Endothelial cell of umbilical vein (primary cell): ENCODE measurements around the gene LIG3. TPM values are rescaled to one million over a fixed set of nuclear protein-coding genes. Genes with fewer than 3 reads are reported as not detected.

Experiments
- BruUV-seq: library from RNA; stranded (reverse); fragments of 400-500 nt; replicated peaks from 2 replicates; lab custom pipeline; 2021; lab: Mats Ljungman, UMichigan
- CTCF ChIA-PET: fragments of 300-600, 350-600 bp; sonication (Branson Sonifier 250); formaldehyde crosslinking; loops from one replicate; lab custom pipeline; 2021; ENCODE audit warnings: antibody characterized with exemption, inconsistent platforms; lab: Charles Lee
- POLR2A ChIA-PET: fragments of 300-600, 350-600 bp; sonication (Branson Sonifier 250); formaldehyde crosslinking; loops from one replicate; lab custom pipeline; 2021; ENCODE audit warnings: antibody characterized with exemption, inconsistent platforms; lab: Charles Lee
- DNase-seq: peaks from one replicate; pipeline ENCODE4 v3.0.0-alpha.2; 2011; ENCODE audit warnings: low read depth, low spot score
- FAIRE-seq: peaks from 2 replicates; lab custom pipeline; 2011; peaks lifted over from hg19 to GRCh38; lab: Jason Lieb, UNC
- H2AFZ ChIP-seq: 2 replicates; pipeline ENCODE4 v1.6.0; 2012; ENCODE audit warnings: low read depth, low read length, control low read depth, inconsistent platforms
- H3K27ac ChIP-seq: 2 replicates; pipeline ENCODE4 v1.5.1; 2011; ENCODE audit warnings: low read depth, mild to moderate bottlenecking, control low read depth, low read length, moderate library complexity; ENCODE audit not compliant: insufficient read depth
- H3K27me3 ChIP-seq, 2 experiments: 2 replicates each; pipeline versions ENCODE4 v1.6.0 to v1.6.1; 2011; ENCODE audit warnings: low read length in 2 of 2, mixed read lengths in 1 of 2; ENCODE audit not compliant: control insufficient read depth in 2 of 2, insufficient read depth in 2 of 2
- H3K36me3 ChIP-seq, 2 experiments: 2 replicates in 1 of 2; 3 replicates in 1 of 2; pipeline ENCODE4 v1.5.1; 2011; ENCODE audit warnings: low read length in 2 of 2, mild to moderate bottlenecking in 1 of 2, moderate library complexity in 1 of 2; ENCODE audit not compliant: control insufficient read depth in 2 of 2, insufficient read depth in 2 of 2; ENCODE audit errors: extremely low read depth in 1 of 2
- H3K4me1 ChIP-seq: 3 replicates; pipeline ENCODE4 v1.5.1; 2011; ENCODE audit warnings: mild to moderate bottlenecking, low read length; ENCODE audit not compliant: control insufficient read depth, insufficient read depth; ENCODE audit errors: extremely low read depth
- H3K4me2 ChIP-seq: 2 replicates; pipeline ENCODE4 v1.6.1; 2011; ENCODE audit warnings: low read length, control low read depth, mixed read lengths; ENCODE audit not compliant: insufficient read depth
- H3K4me3 ChIP-seq, 3 experiments: fragments of 200-600 bp in 1 of 3; sonication (generic), shearing (Covaris generic) in 1 of 3; replicated peaks in 1 of 3; 2 replicates each; pipeline ENCODE4 v1.5.1; 2011 to 2016; ENCODE audit warnings: control low read depth in 3 of 3, low read length in 3 of 3, mild to moderate bottlenecking in 2 of 3, inconsistent platforms in 1 of 3, low read depth in 1 of 3, moderate library complexity in 1 of 3; ENCODE audit not compliant: insufficient read depth in 1 of 3
- H3K79me2 ChIP-seq: 2 replicates; pipeline ENCODE4 v1.6.0; 2012; ENCODE audit warnings: low read length, inconsistent platforms; ENCODE audit not compliant: control insufficient read depth, insufficient read depth
- H3K9ac ChIP-seq: replicated peaks from 2 replicates; pipeline ENCODE3; 2011; ENCODE audit warnings: low read length, control low read depth; ENCODE audit not compliant: insufficient read depth; ENCODE audit errors: extremely low read depth
- H3K9me1 ChIP-seq: replicated peaks from 3 replicates; pipeline ENCODE4 v1.6.0; 2011; ENCODE audit warnings: mild to moderate bottlenecking, low read length; ENCODE audit not compliant: control insufficient read depth, insufficient read depth; ENCODE audit errors: extremely low read depth
- H3K9me3 ChIP-seq: replicated peaks from 2 replicates; pipeline ENCODE4 v1.5.1; 2012; ENCODE audit warnings: low read length, inconsistent platforms; ENCODE audit not compliant: control insufficient read depth, insufficient read depth
- H4K20me1 ChIP-seq: replicated peaks from 2 replicates; pipeline ENCODE3; 2011; ENCODE audit warnings: mild to moderate bottlenecking, low read length; ENCODE audit not compliant: control insufficient read depth, insufficient read depth; ENCODE audit errors: extremely low read depth
- CTCF ChIP-seq, 2 donors: IDR thresholded peaks; 1 replicate in 1 of 2; 2 replicates in 1 of 2; pipeline ENCODE4 v1.5.1; 2011; ENCODE audit warnings: low read length in 2 of 2, mild to moderate bottlenecking in 2 of 2, moderate library complexity in 2 of 2, control low read depth in 1 of 2, inconsistent platforms in 1 of 2, low read depth in 1 of 2; ENCODE audit not compliant: insufficient read depth in 1 of 2; ENCODE audit errors: extremely low read depth in 1 of 2
- EZH2 ChIP-seq: IDR thresholded peaks from 2 replicates; pipeline ENCODE4 v1.6.1; 2012; ENCODE audit warnings: borderline replicate concordance, low read depth, mild to moderate bottlenecking, moderate library complexity, low read length, inconsistent platforms; ENCODE audit not compliant: severe bottlenecking
- FOS ChIP-seq: IDR thresholded peaks from 2 replicates; pipeline ENCODE4 v1.6.1; 2011; ENCODE audit warnings: mild to moderate bottlenecking, low read length, moderate library complexity, borderline replicate concordance; ENCODE audit not compliant: insufficient read depth
- GATA2 ChIP-seq: IDR thresholded peaks from 2 replicates; pipeline ENCODE4 v1.7.0; 2011; ENCODE audit warnings: low read depth, mild to moderate bottlenecking, moderate library complexity, mixed read lengths, low read length; ENCODE audit not compliant: insufficient read length, insufficient read depth
- JUN ChIP-seq: IDR thresholded peaks from 2 replicates; pipeline ENCODE4 v1.6.1; 2011; ENCODE audit warnings: borderline replicate concordance, low read depth; ENCODE audit not compliant: insufficient read length, insufficient read depth
- MAX ChIP-seq: IDR thresholded peaks from 2 replicates; pipeline ENCODE4 v1.6.1; 2011; ENCODE audit not compliant: insufficient read depth, insufficient read length
- MYC ChIP-seq: IDR thresholded peaks from one replicate; pipeline ENCODE4 v1.6.1; 2011; ENCODE audit warnings: mild to moderate bottlenecking, low read depth, low read length
- POLR2A ChIP-seq: IDR thresholded peaks from 2 replicates; pipeline ENCODE4 v1.6.1; 2012; ENCODE audit warnings: low read depth, mild to moderate bottlenecking, control low read depth, low read length
- POLR2AphosphoS5 ChIP-seq: IDR thresholded peaks from 2 replicates; pipeline ENCODE4 v1.6.1; 2012; ENCODE audit warnings: low read depth, mild to moderate bottlenecking, control low read depth, low read length, moderate library complexity; ENCODE audit not compliant: insufficient read depth
- dilution Hi-C: fragments of 300-500 bp; cut with MboI; formaldehyde crosslinking; loops from one replicate; pipeline ENCODE4 v1.15.0; 2019; ENCODE audit warnings: low sequenced_read_pairs; ENCODE audit not compliant: extremely low pct_ligation_motif_present
- intact Hi-C: fragments of 100-400 bp; cut with micrococcal nuclease; formaldehyde crosslinking; loops from one replicate; pipeline ENCODE4 v1.10.0; 2022
- polyA plus RNA-seq, 4 experiments: library from polyadenylated mRNA; depleted of rRNA in 3 of 4; stranded (reverse) in 3 of 4; unstranded in 1 of 4; fragments of >200 nt; gene quantifications; 2 replicates each; pipeline versions ENCODE4 v1.2.1 to v1.2.3, GENCODE V29; 2011 to 2012; ENCODE audit warnings: missing spikeins in 1 of 4
- total RNA-seq: library from RNA; stranded (reverse); gene quantifications from 2 replicates; pipeline ENCODE4 v1.2.3, GENCODE V29; 2021

Gene LIG3
- total and polyA plus RNA-seq, 2 donors (not counting 3 experiments of a cell fraction or from before 2014, with no cell fraction given), result 25.8 to 35.3 TPM

GRCh38 chr17:35001549-35001948 is 21.2 kb downstream of the LIG3 start:
- TF ChIP-seq GATA2, result peak; percentile 37
- no peak for TF ChIP-seq POLR2A
- intact Hi-C loops, result no loop called here
- H3K9me3 ChIP-seq, result no peaks in the 10 kb centered on the region

GRCh38 chr17:35002876-35003551 is 22.7 kb downstream of the LIG3 start:
- intact Hi-C loops (no loop called here), dilution Hi-C loops (no loop called here)
- Histone ChIP-seq H3K9me3 (no peaks in the 10 kb centered on the region), H3K4me3 (no peak overlapping the region), H3K4me2 (no peak overlapping the region), H3K27ac (no peak overlapping the region), H4K20me1 (no peaks in the 10 kb centered on the region), H3K27me3 (no peaks in the 10 kb centered on the region), H3K9me1 (no peaks in the 10 kb centered on the region), H3K9ac (no peak overlapping the region), H2AFZ (no peak overlapping the region), H3K79me2 (no peaks in the 10 kb centered on the region), H3K36me3 (peaks cover 11 to 12% of the 10 kb centered on the region in 2 experiments), H3K4me1 (peaks cover 2% of the 10 kb centered on the region)
- ChIA-PET POLR2A (no interaction called here), CTCF (interaction anchor here (1.3 to 4.8 kb wide), 2 partner anchors 12 to 116 kb away, joined by 3 to 38 read pairs; partner anchors contain the start of gene RAD51D)
- no TSS peak for BruUV-seq
- DNase-seq, result no peak
- TF ChIP-seq EZH2 (no peak), POLR2AphosphoS5 (no peak), JUN (no peak), FOS (no peak), POLR2A (no peak), MYC (no peak), GATA2 (no peak), MAX (no peak), CTCF (IDR thresholded peaks at IDR 0.05; ENCODE audit: extremely low read depth in 1 of 2, insufficient read depth in 1 of 2, low read depth in 1 of 2, low read length in 2 of 2) (no peak)
- FAIRE-seq, result no peak

More at GRCh38 chr17:35001549-35001948, 21.2 kb downstream of the LIG3 start:
- FAIRE-seq, result peak; percentile 50
- H3K9ac ChIP-seq, result no peak overlapping the region
- ChIA-PET POLR2A (interaction anchor here (0.9 kb wide), 1 partner anchor 21 kb away, joined by 3 read pairs; no protein-coding TSS in a partner anchor), CTCF (interaction anchor here (1.0 to 4.8 kb wide), 2 partner anchors 10 to 117 kb away, joined by 4 to 38 read pairs; partner anchors contain the start of gene RAD51D)
- H3K27me3 ChIP-seq, result no peaks in the 10 kb centered on the region
- peak; percentile 14 for DNase-seq
- no TSS peak for BruUV-seq
- no peak overlapping the region for H3K27ac ChIP-seq
- no peaks in the 10 kb centered on the region for H3K79me2 ChIP-seq
- H3K4me3 ChIP-seq, result no peak overlapping the region
- H4K20me1 ChIP-seq, result no peaks in the 10 kb centered on the region
- no peaks in the 10 kb centered on the region for H3K9me1 ChIP-seq
- peaks cover 2% of the 10 kb centered on the region for H3K4me1 ChIP-seq
- no peak overlapping the region for H3K4me2 ChIP-seq
- dilution Hi-C loops, result no loop called here
- H2AFZ ChIP-seq, result no peak overlapping the region
- H3K36me3 ChIP-seq, result peaks cover 9 to 12% of the 10 kb centered on the region in 2 experiments
